Liver (tissue), 9 donors: Measurements from ENCODE around the gene CUL7. TPM values are rescaled to one million over a fixed set of nuclear protein-coding genes. Genes with fewer than 3 reads are reported as not detected.

Source experiments
- DNase-seq: peaks from one replicate; pipeline ENCODE4 v3.0.0-alpha.2; 2017; ENCODE audit warnings: low spot score
- H3K27ac ChIP-seq, 2 donors: one replicate each; pipeline ENCODE4 v1.7.0; 2013; ENCODE audit warnings: inconsistent platforms in 2 of 2, low read length in 2 of 2, control low read depth in 1 of 2, low read depth in 1 of 2, mild to moderate bottlenecking in 1 of 2
- H3K27me3 ChIP-seq, 4 donors: one replicate each; pipeline versions ENCODE4 v1.6.1 to v1.7.0; 2013; ENCODE audit warnings: low read length in 3 of 4, inconsistent platforms in 1 of 4, mild to moderate bottlenecking in 1 of 4, moderate library complexity in 1 of 4; ENCODE audit not compliant: control insufficient read depth in 4 of 4, insufficient read depth in 4 of 4
- H3K36me3 ChIP-seq, 4 donors: one replicate each; pipeline versions ENCODE4 v1.6.1 to v1.7.0; 2013; ENCODE audit warnings: low read length in 3 of 4, mild to moderate bottlenecking in 3 of 4, low read depth in 1 of 4, moderate library complexity in 1 of 4; ENCODE audit not compliant: control insufficient read depth in 4 of 4, insufficient read depth in 3 of 4
- H3K4me1 ChIP-seq, 4 donors: one replicate each; pipeline versions ENCODE4 v1.6.1 to v1.7.0; 2013; ENCODE audit warnings: low read length in 3 of 4, mild to moderate bottlenecking in 3 of 4, moderate library complexity in 1 of 4; ENCODE audit not compliant: control insufficient read depth in 4 of 4, insufficient read depth in 4 of 4
- H3K4me3 ChIP-seq, 3 donors: one replicate each; pipeline versions ENCODE4 v1.6.1 to v1.7.0; 2013; ENCODE audit warnings: low read length in 3 of 3, control low read depth in 1 of 3, low read depth in 1 of 3, mild to moderate bottlenecking in 1 of 3
- H3K9ac ChIP-seq, 2 donors: one replicate each; pipeline ENCODE4 v1.7.0; 2013; ENCODE audit warnings: low read length in 2 of 2, mild to moderate bottlenecking in 2 of 2, moderate library complexity in 2 of 2, control low read depth in 1 of 2, low read depth in 1 of 2
- H3K9me3 ChIP-seq, 4 donors: one replicate each; pipeline versions ENCODE4 v1.6.1 to v1.7.0; 2013; ENCODE audit warnings: low read length in 3 of 4; ENCODE audit not compliant: control insufficient read depth in 4 of 4
- ATF3 ChIP-seq: IDR thresholded peaks from 2 replicates; pipeline ENCODE4 v1.6.1; 2016; ENCODE audit warnings: antibody characterized with exemption
- CTCF ChIP-seq: fragments of 150-350 bp; IDR thresholded peaks from 2 replicates; pipeline ENCODE4 v1.5.1; 2017; ENCODE audit warnings: improper control_type of control experiment, low read depth, low read length; ENCODE audit not compliant: missing input control
- EGR1 ChIP-seq, 2 donors: IDR thresholded peaks; 2 replicates each; pipeline ENCODE4 v1.6.1; 2016 to 2018; ENCODE audit warnings: antibody characterized with exemption in 2 of 2, low read depth in 2 of 2
- FOXA1 ChIP-seq: IDR thresholded peaks from 2 replicates; pipeline ENCODE4 v1.6.1; 2016; ENCODE audit warnings: antibody characterized with exemption
- GABPA ChIP-seq, 2 donors: IDR thresholded peaks in 1 of 2; conservative IDR thresholded peaks in 1 of 2; 2 replicates each; pipeline ENCODE4 v1.6.1; 2016; ENCODE audit warnings: antibody characterized with exemption in 2 of 2, mild to moderate bottlenecking in 1 of 2, moderate library complexity in 1 of 2
- HNF4A ChIP-seq, 2 donors: conservative IDR thresholded peaks; 2 replicates each; pipeline ENCODE4 v1.6.1; 2016; ENCODE audit warnings: antibody characterized with exemption in 2 of 2, mild to moderate bottlenecking in 2 of 2
- HNF4G ChIP-seq: IDR thresholded peaks from 2 replicates; pipeline ENCODE4 v1.6.1; 2016; ENCODE audit warnings: antibody characterized with exemption
- JUND ChIP-seq, 2 donors: IDR thresholded peaks; 2 replicates each; pipeline ENCODE4 v1.6.1; 2016; ENCODE audit warnings: antibody characterized with exemption in 2 of 2
- MAX ChIP-seq: IDR thresholded peaks from 2 replicates; pipeline ENCODE4 v1.6.1; 2016; ENCODE audit warnings: antibody characterized with exemption
- NR2F2 ChIP-seq: IDR thresholded peaks from 2 replicates; pipeline ENCODE4 v1.6.1; 2016; ENCODE audit warnings: antibody characterized with exemption
- REST ChIP-seq: IDR thresholded peaks from 2 replicates; pipeline ENCODE4 v1.6.1; 2016; ENCODE audit warnings: antibody characterized with exemption, mild to moderate bottlenecking
- RXRA ChIP-seq, 2 donors: IDR thresholded peaks; 2 replicates each; pipeline ENCODE4 v1.6.1; 2017 to 2018; ENCODE audit warnings: antibody characterized with exemption in 2 of 2, mild to moderate bottlenecking in 1 of 2
- SP1 ChIP-seq: IDR thresholded peaks from 2 replicates; pipeline ENCODE4 v1.6.1; 2018; ENCODE audit warnings: antibody characterized with exemption, mild to moderate bottlenecking
- TAF1 ChIP-seq: conservative IDR thresholded peaks from 2 replicates; pipeline ENCODE4 v1.6.1; 2016; ENCODE audit warnings: antibody characterized with exemption, mild to moderate bottlenecking
- YY1 ChIP-seq: IDR thresholded peaks from 2 replicates; pipeline ENCODE4 v1.6.1; 2016; ENCODE audit warnings: antibody characterized with exemption, mild to moderate bottlenecking
- WGBS: extraction: QIAGEN DNeasy Blood & Tissue Kit; methylation state at CpG from one replicate; pipeline ENCODE4 v1.1.7; 2013; 5-methylcytosine and 5-hydroxymethylcytosine counted together
- polyA plus RNA-seq, 2 donors: library from polyadenylated mRNA; stranded (reverse) in 1 of 2; unstranded in 1 of 2; fragments of 200-250 nt in 1 of 2; fragments of >200 nt in 1 of 2; fragmentation: Nextera tagmentation in 1 of 2; extraction: Ambion mirVana in 1 of 2; gene quantifications; one replicate each; pipeline versions ENCODE4 v1.2.1 to v1.2.3, GENCODE V29; 2013 to 2015
- total RNA-seq, 2 donors: library from RNA; depleted of rRNA; stranded (reverse); fragments of >200 nt; gene quantifications; one replicate each; pipeline ENCODE4 v1.2.3, GENCODE V29; 2014
- TF ChIP-seq, protein P1 (sequence below): IDR thresholded peaks from 2 replicates; pipeline ENCODE4 v1.6.1; 2016; ENCODE audit warnings: antibody characterized with exemption
- donor health status: healthy.
- donor health status: healthy.
- donor health status: healthy.
- donor health status: healthy.
- donor health status: healthy.

The CUL7 gene
- total and polyA plus RNA-seq, 4 donors: 2.2 to 10.4 (median 7.7) TPM

GRCh38 chr6:43040542-43041257 lies 13.0 kb downstream of the CUL7 start:
- TF ChIP-seq ATF3 (no peak), MAX (no peak), JUND (IDR thresholded peaks at IDR 0.05) (no peak), RXRA (IDR thresholded peaks at IDR 0.05) (no peak), EGR1 (IDR thresholded peaks at IDR 0.05; ENCODE audit: low read depth in 2 of 2) (no peak), GABPA (IDR thresholded peaks at IDR 0.05 in 1 of 2, conservative IDR thresholded peaks at IDR 0.05 in 1 of 2) (no peak), REST (no peak), YY1 (no peak), SP1 (no peak), NR2F2 (no peak)
- TF ChIP-seq, protein P1, sequence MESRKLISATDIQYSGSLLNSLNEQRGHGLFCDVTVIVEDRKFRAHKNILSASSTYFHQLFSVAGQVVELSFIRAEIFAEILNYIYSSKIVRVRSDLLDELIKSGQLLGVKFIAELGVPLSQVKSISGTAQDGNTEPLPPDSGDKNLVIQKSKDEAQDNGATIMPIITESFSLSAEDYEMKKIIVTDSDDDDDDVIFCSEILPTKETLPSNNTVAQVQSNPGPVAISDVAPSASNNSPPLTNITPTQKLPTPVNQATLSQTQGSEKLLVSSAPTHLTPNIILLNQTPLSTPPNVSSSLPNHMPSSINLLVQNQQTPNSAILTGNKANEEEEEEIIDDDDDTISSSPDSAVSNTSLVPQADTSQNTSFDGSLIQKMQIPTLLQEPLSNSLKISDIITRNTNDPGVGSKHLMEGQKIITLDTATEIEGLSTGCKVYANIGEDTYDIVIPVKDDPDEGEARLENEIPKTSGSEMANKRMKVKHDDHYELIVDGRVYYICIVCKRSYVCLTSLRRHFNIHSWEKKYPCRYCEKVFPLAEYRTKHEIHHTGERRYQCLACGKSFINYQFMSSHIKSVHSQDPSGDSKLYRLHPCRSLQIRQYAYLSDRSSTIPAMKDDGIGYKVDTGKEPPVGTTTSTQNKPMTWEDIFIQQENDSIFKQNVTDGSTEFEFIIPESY: no peak
- peaks cover 2 to 6% (median 4%) of the 10 kb centered on the region in 4 donors for H3K4me1 ChIP-seq
- no peak for DNase-seq
- H3K27me3 ChIP-seq: no peaks in the 10 kb centered on the region
- WGBS: 97% methylated on average over 18 of the region's 18 CpGs
- no peak overlapping the region for H3K9ac ChIP-seq
- H3K9me3 ChIP-seq: no peaks in the 10 kb centered on the region
- no peak overlapping the region for H3K27ac ChIP-seq
- peaks cover 0 to 56% (median 33%) of the 10 kb centered on the region in 4 donors for H3K36me3 ChIP-seq
- H3K4me3 ChIP-seq: no peak overlapping the region

GRCh38 chr6:43038727-43039126 lies 14.9 kb downstream of the CUL7 start:
- no peak for TF ChIP-seq JUND (IDR thresholded peaks at IDR 0.05)
- no peak for TF ChIP-seq MAX
- TF ChIP-seq GABPA (IDR thresholded peaks at IDR 0.05 in 1 of 2, conservative IDR thresholded peaks at IDR 0.05 in 1 of 2): no peak
- no peak for TF ChIP-seq CTCF
- no peak for TF ChIP-seq RXRA (IDR thresholded peaks at IDR 0.05)
- no peak for TF ChIP-seq TAF1
- no peak for TF ChIP-seq HNF4A (conservative IDR thresholded peaks at IDR 0.05)
- no peak for TF ChIP-seq NR2F2
- no peak for TF ChIP-seq FOXA1
- TF ChIP-seq SP1: no peak
- TF ChIP-seq ATF3: no peak
- TF ChIP-seq HNF4G: no peak
- TF ChIP-seq EGR1 (IDR thresholded peaks at IDR 0.05; ENCODE audit: low read depth in 2 of 2): no peak
- Histone ChIP-seq H3K27ac (no peak overlapping the region), H3K4me1 (peaks cover 2 to 12% (median 8%) of the 10 kb centered on the region in 4 donors), H3K9ac (no peak overlapping the region), H3K9me3 (no peaks in the 10 kb centered on the region), H3K4me3 (no peak overlapping the region), H3K27me3 (no peaks in the 10 kb centered on the region), H3K36me3 (peaks cover 0 to 54% (median 35%) of the 10 kb centered on the region in 4 donors)
- no peak for DNase-seq
- 89% methylated on average over 9 of the region's 9 CpGs for WGBS
